Activated T-helper 1 cell treated with Interleukin-2 at 50 U/mL for 16 hours (primary cell): ENCODE data around the gene PCBP1.
"Not testable (repeated sequence)": the region's sequence is repeated elsewhere in the genome, so short reads cannot be mapped to it uniquely, and the experiment has no call there.

Experiments used
- DNase-seq: peaks from one replicate; pipeline ENCODE4 v3.0.0-alpha.2; 2020; ENCODE audit warnings: low read depth

PCBP1 gene

GRCh38 chr2:70086838-70087701, at the start of gene PCBP1:
TSS of gene PCBP1 (plus strand) at chr2:70087477. CDS start at chr2:70087744, 267 bp downstream.
- peak; percentile 95 for DNase-seq

- no peak for DNase-seq
Measured at GRCh38 chr2:70039366-70039765, 47.9 kb upstream of the PCBP1 start.

GRCh38 chr2:70041663-70042062, 45.6 kb upstream of the PCBP1 start:
- no peak for DNase-seq

GRCh38 chr2:70042246-70042645, 45.0 kb upstream of the PCBP1 start:
- no peak for DNase-seq

- no peak for DNase-seq
Measured at GRCh38 chr2:70043252-70043875, 43.9 kb upstream of the PCBP1 start.

- no peak for DNase-seq
Measured at GRCh38 chr2:70044290-70045040, 42.8 kb upstream of the PCBP1 start.

GRCh38 chr2:70045405-70045804, 41.9 kb upstream of the PCBP1 start:
- no peak for DNase-seq

GRCh38 chr2:70045932-70046331, 41.3 kb upstream of the PCBP1 start:
- DNase-seq: no peak

GRCh38 chr2:70046534-70046933, 40.7 kb upstream of the PCBP1 start:
- no peak for DNase-seq

- no peak for DNase-seq
Measured at GRCh38 chr2:70047451-70047850, 39.8 kb upstream of the PCBP1 start.

GRCh38 chr2:70049255-70049654, 38.0 kb upstream of the PCBP1 start:
- DNase-seq: no peak

GRCh38 chr2:70050631-70051425, 36.4 kb upstream of the PCBP1 start:
- DNase-seq: no peak

- not testable (repeated sequence) for DNase-seq
Measured at GRCh38 chr2:70055259-70055658, 32.0 kb upstream of the PCBP1 start.

GRCh38 chr2:70061317-70061716, 26.0 kb upstream of the PCBP1 start:
- no peak for DNase-seq

GRCh38 chr2:70062270-70062669, 25.0 kb upstream of the PCBP1 start:
- no peak for DNase-seq

- DNase-seq: no peak
Measured at GRCh38 chr2:70068119-70068518, 19.2 kb upstream of the PCBP1 start.

- DNase-seq: peak; percentile 37
Measured at GRCh38 chr2:70069049-70069448, 18.2 kb upstream of the PCBP1 start.

GRCh38 chr2:70070542-70071268, 16.6 kb upstream of the PCBP1 start:
- peak; percentile 38 for DNase-seq

- DNase-seq: no peak
Measured at GRCh38 chr2:70073493-70073892, 13.8 kb upstream of the PCBP1 start.

GRCh38 chr2:70078384-70078783, 8.9 kb upstream of the PCBP1 start:
- no peak for DNase-seq

- DNase-seq: no peak
Measured at GRCh38 chr2:70080610-70081200, 6.6 kb upstream of the PCBP1 start.
